ENCODE measurements around the gene GLIS1.

GLIS1 gene

GRCh38 chr1:53738205-53739108 is 507 bp downstream of the GLIS1 start:
- Histone ChIP-seq H3K4me3 (ENCODE audit: low read length) (peak overlapping the region; percentile 82), H3F3A (ENCODE audit: insufficient read depth, low read length) (peaks cover 26% of the 10 kb centered on the region), H3K27me3 (replicated peaks; ENCODE audit: insufficient read depth, low read length) (no peaks in the 10 kb centered on the region), H3K9me3 (replicated peaks; ENCODE audit: insufficient read depth, low read length) (no peaks in the 10 kb centered on the region), H3K9ac (ENCODE audit: low read length) (peak overlapping the region; percentile 63), H3K79me2 (ENCODE audit: low read length) (peaks cover 6% of the 10 kb centered on the region), H3K27ac (ENCODE audit: low read length) (no peak overlapping the region), H3K4me1 (ENCODE audit: low read length) (peaks cover 28% of the 10 kb centered on the region), H4K20me1 (ENCODE audit: insufficient read depth, low read length) (no peaks in the 10 kb centered on the region), H3K9me2 (replicated peaks; ENCODE audit: insufficient read depth, low read length) (no peaks in the 10 kb centered on the region), H3K4me2 (ENCODE audit: low read depth, low read length) (peak overlapping the region; percentile 93), H2AFZ (ENCODE audit: low read length) (peak overlapping the region; percentile 87), H3K36me3 (replicated peaks; ENCODE audit: insufficient read depth, low read length) (no peaks in the 10 kb centered on the region)
- DNase-seq, result no peak
- TF ChIP-seq CTCF (IDR thresholded peaks at IDR 0.05; ENCODE audit: low read length) (no peak), EZH2 (optimal IDR thresholded peaks at IDR 0.05; ENCODE audit: low read depth, low read length) (no peak)

GRCh38 chr1:53737648-53738204 is 1.2 kb downstream of the GLIS1 start:
- Histone ChIP-seq H3K4me2 (ENCODE audit: low read depth, low read length) (no peak overlapping the region), H3K4me1 (ENCODE audit: low read length) (peaks cover 29% of the 10 kb centered on the region), H3K9me3 (replicated peaks; ENCODE audit: insufficient read depth, low read length) (no peaks in the 10 kb centered on the region), H2AFZ (ENCODE audit: low read length) (no peak overlapping the region), H3K4me3 (ENCODE audit: low read length) (no peak overlapping the region), H3K9ac (ENCODE audit: low read length) (no peak overlapping the region), H3K9me2 (replicated peaks; ENCODE audit: insufficient read depth, low read length) (no peaks in the 10 kb centered on the region), H3F3A (ENCODE audit: insufficient read depth, low read length) (peaks cover 26% of the 10 kb centered on the region), H3K36me3 (replicated peaks; ENCODE audit: insufficient read depth, low read length) (no peaks in the 10 kb centered on the region), H4K20me1 (ENCODE audit: insufficient read depth, low read length) (no peaks in the 10 kb centered on the region), H3K27me3 (replicated peaks; ENCODE audit: insufficient read depth, low read length) (no peaks in the 10 kb centered on the region), H3K79me2 (ENCODE audit: low read length) (peaks cover 11% of the 10 kb centered on the region), H3K27ac (ENCODE audit: low read length) (no peak overlapping the region)
- no peak for TF ChIP-seq EZH2phosphoT487 (IDR thresholded peaks at IDR 0.05; ENCODE audit: low read length)
- no peak for TF ChIP-seq EZH2 (optimal IDR thresholded peaks at IDR 0.05; ENCODE audit: low read depth, low read length)
- TF ChIP-seq CTCF (IDR thresholded peaks at IDR 0.05; ENCODE audit: low read length), result no peak
- no peak for DNase-seq

- TF ChIP-seq EZH2phosphoT487 (IDR thresholded peaks at IDR 0.05; ENCODE audit: low read length), result no peak
- no peak for TF ChIP-seq CTCF (IDR thresholded peaks at IDR 0.05; ENCODE audit: low read length)
- no peak for TF ChIP-seq EZH2 (optimal IDR thresholded peaks at IDR 0.05; ENCODE audit: low read depth, low read length)
- peak overlapping the region; percentile 24; the same call in 1 of the 2 replicates for H2AFZ ChIP-seq (ENCODE audit: low read length)
- no peaks in the 10 kb centered on the region for H4K20me1 ChIP-seq (ENCODE audit: insufficient read depth, low read length)
- peak overlapping the region; percentile 66; the same call in 1 of the 2 replicates for H3K9ac ChIP-seq (ENCODE audit: low read length)
- no peaks in the 10 kb centered on the region for H3K27me3 ChIP-seq (replicated peaks; ENCODE audit: insufficient read depth, low read length)
- peaks cover 26% of the 10 kb centered on the region for H3F3A ChIP-seq (ENCODE audit: insufficient read depth, low read length)
- H3K9me2 ChIP-seq (replicated peaks; ENCODE audit: insufficient read depth, low read length), result no peaks in the 10 kb centered on the region
- DNase-seq, result no peak
- H3K27ac ChIP-seq (ENCODE audit: low read length), result peak overlapping the region; percentile 95
- peaks cover 29% of the 10 kb centered on the region for H3K4me1 ChIP-seq (ENCODE audit: low read length)
- H3K4me2 ChIP-seq (ENCODE audit: low read depth, low read length), result peak overlapping the region; percentile 86; the same call in 1 of the 2 replicates
- H3K4me3 ChIP-seq (ENCODE audit: low read length), result no peak overlapping the region
- H3K79me2 ChIP-seq (ENCODE audit: low read length), result peaks cover 11% of the 10 kb centered on the region
- no peaks in the 10 kb centered on the region for H3K9me3 ChIP-seq (replicated peaks; ENCODE audit: insufficient read depth, low read length)
- no peaks in the 10 kb centered on the region for H3K36me3 ChIP-seq (replicated peaks; ENCODE audit: insufficient read depth, low read length)
These were observed 2.7 kb downstream of the GLIS1 start for GRCh38 chr1:53736290-53736689.
